ENCODE measurements around the gene MTCL1. TPM values are rescaled to one million over a fixed set of nuclear protein-coding genes. Genes with fewer than 3 reads are reported as not detected.

The MTCL1 gene
- total RNA-seq, 1 experiment from 2014 or later = 11.2 TPM

DNA sequence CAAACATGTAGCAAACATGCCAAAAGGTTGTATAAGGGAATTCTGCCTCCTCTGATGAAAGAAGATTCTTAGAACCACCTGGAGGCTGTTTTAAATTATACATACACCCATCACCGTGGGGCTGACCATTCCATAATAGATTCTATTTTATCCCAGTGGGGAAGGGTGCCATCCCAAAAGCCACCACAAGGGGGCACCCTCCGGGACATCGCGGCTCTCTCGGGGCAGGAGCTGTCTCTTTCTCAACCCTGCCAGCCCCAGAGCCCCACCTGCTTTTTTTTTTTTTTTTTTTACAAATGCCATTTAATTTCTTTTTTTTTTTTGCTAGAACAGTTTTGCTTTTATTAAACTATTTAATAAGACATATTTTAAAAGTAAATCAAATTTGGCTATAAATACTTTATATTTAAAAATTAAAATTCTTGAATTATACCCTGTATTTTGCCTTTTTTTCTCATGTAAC is 8.6 kb upstream of the MTCL1 start:
- H3K4me3 ChIP-seq (ENCODE audit: low read depth, low read length, poor library complexity, severe bottlenecking) = no peak overlapping the region
- no peaks in the 10 kb centered on the region for H3K27me3 ChIP-seq (replicated peaks; ENCODE audit: insufficient read depth, low read depth, low read length, poor library complexity)
- POLR2A ChIA-PET (ENCODE audit: low non-redundant PET) = no interaction called here
- DNase-seq (ENCODE audit: low spot score) = peak; percentile 71
- no peak overlapping the region for H3K27ac ChIP-seq (ENCODE audit: low read depth, low read length, poor library complexity, severe bottlenecking)
- H3K36me3 ChIP-seq (ENCODE audit: insufficient read depth, low read length, poor library complexity, severe bottlenecking) = no peaks in the 10 kb centered on the region
- H3K4me1 ChIP-seq (ENCODE audit: insufficient read depth, low read length, poor library complexity, severe bottlenecking) = no peaks in the 10 kb centered on the region
- BruUV-seq (replicated peaks) = no TSS peak
- CTCF ChIA-PET = interaction anchor here (0.6 to 2.0 kb wide), 11 partner anchors 9 to 299 kb away, joined by 3 to 31 read pairs (median 4); no protein-coding TSS in a partner anchor
- intact Hi-C loops (cut with micrococcal nuclease; ENCODE audit: unreplicated experiment) = loop anchor here (1.0 kb wide), 1 partner anchor 292 kb away; no protein-coding TSS in a partner anchor
- TF ChIP-seq, protein P1, sequence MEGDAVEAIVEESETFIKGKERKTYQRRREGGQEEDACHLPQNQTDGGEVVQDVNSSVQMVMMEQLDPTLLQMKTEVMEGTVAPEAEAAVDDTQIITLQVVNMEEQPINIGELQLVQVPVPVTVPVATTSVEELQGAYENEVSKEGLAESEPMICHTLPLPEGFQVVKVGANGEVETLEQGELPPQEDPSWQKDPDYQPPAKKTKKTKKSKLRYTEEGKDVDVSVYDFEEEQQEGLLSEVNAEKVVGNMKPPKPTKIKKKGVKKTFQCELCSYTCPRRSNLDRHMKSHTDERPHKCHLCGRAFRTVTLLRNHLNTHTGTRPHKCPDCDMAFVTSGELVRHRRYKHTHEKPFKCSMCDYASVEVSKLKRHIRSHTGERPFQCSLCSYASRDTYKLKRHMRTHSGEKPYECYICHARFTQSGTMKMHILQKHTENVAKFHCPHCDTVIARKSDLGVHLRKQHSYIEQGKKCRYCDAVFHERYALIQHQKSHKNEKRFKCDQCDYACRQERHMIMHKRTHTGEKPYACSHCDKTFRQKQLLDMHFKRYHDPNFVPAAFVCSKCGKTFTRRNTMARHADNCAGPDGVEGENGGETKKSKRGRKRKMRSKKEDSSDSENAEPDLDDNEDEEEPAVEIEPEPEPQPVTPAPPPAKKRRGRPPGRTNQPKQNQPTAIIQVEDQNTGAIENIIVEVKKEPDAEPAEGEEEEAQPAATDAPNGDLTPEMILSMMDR (conservative IDR thresholded peaks at IDR 0.05; ENCODE audit: low read depth, low read length) = peak; percentile 92
- TF ChIP-seq EZH2 (IDR thresholded peaks at IDR 0.05; ENCODE audit: borderline replicate concordance, low read depth, low read length, poor library complexity, severe bottlenecking) = no peak
- no peaks in the 10 kb centered on the region for H3K9me3 ChIP-seq (ENCODE audit: low read depth, low read length, poor library complexity, severe bottlenecking)

GRCh38 chr18:8699126-8699525 is 6.2 kb upstream of the MTCL1 start:
- Histone ChIP-seq H3K4me1 (ENCODE audit: insufficient read depth, low read length, poor library complexity, severe bottlenecking) (peaks cover under 1% of the 10 kb centered on the region), H3K36me3 (ENCODE audit: insufficient read depth, low read length, poor library complexity, severe bottlenecking) (no peaks in the 10 kb centered on the region), H3K27ac (ENCODE audit: low read depth, low read length, poor library complexity, severe bottlenecking) (no peak overlapping the region), H3K4me3 (ENCODE audit: low read depth, low read length, poor library complexity, severe bottlenecking) (no peak overlapping the region), H3K27me3 (replicated peaks; ENCODE audit: insufficient read depth, low read depth, low read length, poor library complexity) (no peaks in the 10 kb centered on the region), H3K9me3 (ENCODE audit: low read depth, low read length, poor library complexity, severe bottlenecking) (no peaks in the 10 kb centered on the region)
- POLR2A ChIA-PET (ENCODE audit: low non-redundant PET) = no interaction called here
- BruUV-seq (replicated peaks) = no TSS peak
- DNase-seq (ENCODE audit: low spot score) = no peak
- intact Hi-C loops (cut with micrococcal nuclease; ENCODE audit: unreplicated experiment) = no loop called here
- no peak for TF ChIP-seq EZH2 (IDR thresholded peaks at IDR 0.05; ENCODE audit: borderline replicate concordance, low read depth, low read length, poor library complexity, severe bottlenecking)
- TF ChIP-seq, protein P1 (conservative IDR thresholded peaks at IDR 0.05; ENCODE audit: low read depth, low read length) = no peak
- CTCF ChIA-PET = interaction anchor here (0.7 kb wide), 1 partner anchor 226 kb away, joined by 3 read pairs; no protein-coding TSS in a partner anchor

DNA sequence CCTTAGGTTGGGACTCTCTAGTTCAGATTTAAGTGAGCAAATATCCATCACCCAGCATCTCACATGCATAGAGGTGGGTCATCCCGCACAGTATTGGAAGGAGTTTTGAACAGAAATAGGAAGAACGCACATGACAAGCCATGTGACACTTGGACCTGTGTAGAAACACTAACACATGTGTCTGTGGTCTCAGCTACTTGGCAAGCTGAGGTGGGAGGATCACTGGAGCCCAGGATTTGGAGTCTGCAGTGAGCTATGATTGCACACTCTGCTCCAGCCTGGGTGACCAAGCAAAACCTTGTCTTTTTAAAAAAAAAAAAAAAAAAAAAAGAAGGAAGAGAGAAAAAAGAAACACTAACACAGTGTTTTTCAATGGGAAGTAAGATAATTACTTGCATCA is 5.4 kb upstream of the MTCL1 start:
- intact Hi-C loops (cut with micrococcal nuclease; ENCODE audit: unreplicated experiment) = no loop called here

More for the DNA sequence above, 5.4 kb upstream of the MTCL1 start:
- DNase-seq (ENCODE audit: low spot score) = no peak
- H3K36me3 ChIP-seq (ENCODE audit: insufficient read depth, low read length, poor library complexity, severe bottlenecking) = no peaks in the 10 kb centered on the region
- ChIA-PET POLR2A (ENCODE audit: low non-redundant PET) (no interaction called here), CTCF (no interaction called here)
- H3K4me1 ChIP-seq (ENCODE audit: insufficient read depth, low read length, poor library complexity, severe bottlenecking) = peaks cover 4% of the 10 kb centered on the region
- H3K9me3 ChIP-seq (ENCODE audit: low read depth, low read length, poor library complexity, severe bottlenecking) = no peaks in the 10 kb centered on the region
- no peaks in the 10 kb centered on the region for H3K27me3 ChIP-seq (replicated peaks; ENCODE audit: insufficient read depth, low read depth, low read length, poor library complexity)
- no TSS peak for BruUV-seq (replicated peaks)
- no peak for TF ChIP-seq EZH2 (IDR thresholded peaks at IDR 0.05; ENCODE audit: borderline replicate concordance, low read depth, low read length, poor library complexity, severe bottlenecking)
- TF ChIP-seq, protein P1 (conservative IDR thresholded peaks at IDR 0.05; ENCODE audit: low read depth, low read length) = no peak
- H3K4me3 ChIP-seq (ENCODE audit: low read depth, low read length, poor library complexity, severe bottlenecking) = no peak overlapping the region
- no peak overlapping the region for H3K27ac ChIP-seq (ENCODE audit: low read depth, low read length, poor library complexity, severe bottlenecking)

Measured in A673 (cell line).